Measurements from ENCODE around the gene HADH. TPM values are rescaled to one million over a fixed set of nuclear protein-coding genes. Genes with fewer than 3 reads are reported as not detected.

HADH gene
- total and polyA plus RNA-seq, 3 donors from 2014 or later = 65.6 to 73.8 (median 71.2) TPM

- TF ChIP-seq POLR2A (IDR thresholded peaks at IDR 0.05) (no peak), CTCF (IDR thresholded peaks at IDR 0.05) (no peak)
- WGBS, 2 donors = 96 to 100% methylated on average over 1 of the region's 1 CpG
- no peaks in the 10 kb centered on the region for H3K9me3 ChIP-seq
- no peak for DNase-seq
- no peak overlapping the region for H3K27ac ChIP-seq
- H3K4me3 ChIP-seq = no peak overlapping the region
- H3K36me3 ChIP-seq (ENCODE audit: low read depth, missing control alignments) = no peaks in the 10 kb centered on the region
- H3K4me1 ChIP-seq = no peaks in the 10 kb centered on the region
- intact Hi-C loops (cut with DNase I; ENCODE audit: low total_unique reads) = no loop called here
- H3K27me3 ChIP-seq = no peaks in the 10 kb centered on the region
Observed at GRCh38 chr4:108070775-108071174, 81.1 kb downstream of the HADH start.

- Histone ChIP-seq H3K27me3 (no peaks in the 10 kb centered on the region), H3K4me3 (no peak overlapping the region), H3K4me1 (no peaks in the 10 kb centered on the region), H3K36me3 (ENCODE audit: low read depth, missing control alignments) (no peaks in the 10 kb centered on the region), H3K27ac (no peak overlapping the region), H3K9me3 (no peaks in the 10 kb centered on the region)
- WGBS, 2 donors = 57 to 77% methylated on average over 4 of the region's 4 CpGs
- DNase-seq = no peak
- TF ChIP-seq POLR2A (IDR thresholded peaks at IDR 0.05) (no peak), CTCF (IDR thresholded peaks at IDR 0.05) (no peak)
- intact Hi-C loops (cut with DNase I; ENCODE audit: low total_unique reads) = no loop called here
Observed at GRCh38 chr4:108072300-108072699, 82.6 kb downstream of the HADH start.

- TF ChIP-seq CTCF (IDR thresholded peaks at IDR 0.05) (no peak), POLR2A (IDR thresholded peaks at IDR 0.05) (no peak)
- Histone ChIP-seq H3K4me1 (no peaks in the 10 kb centered on the region), H3K36me3 (ENCODE audit: low read depth, missing control alignments) (no peaks in the 10 kb centered on the region), H3K27me3 (no peaks in the 10 kb centered on the region), H3K27ac (no peak overlapping the region), H3K9me3 (no peaks in the 10 kb centered on the region), H3K4me3 (no peak overlapping the region)
- 72 to 85% methylated on average over 5 of the region's 5 CpGs for WGBS, 2 donors
- DNase-seq = no peak
- intact Hi-C loops (cut with DNase I; ENCODE audit: low total_unique reads) = no loop called here
Observed at GRCh38 chr4:108078024-108078733, 88.5 kb downstream of the HADH start.

GRCh38 chr4:108080747-108081146 lies 91.1 kb downstream of the HADH start:
- no peaks in the 10 kb centered on the region for H3K36me3 ChIP-seq (ENCODE audit: low read depth, missing control alignments)
- H3K4me3 ChIP-seq = no peak overlapping the region
- TF ChIP-seq CTCF (IDR thresholded peaks at IDR 0.05) = no peak
- no peak for TF ChIP-seq POLR2A (IDR thresholded peaks at IDR 0.05)
- no peaks in the 10 kb centered on the region for H3K4me1 ChIP-seq
- 97 to 98% methylated on average over 9 to 10 of the region's 10 CpGs for WGBS, 2 donors
- H3K9me3 ChIP-seq = no peaks in the 10 kb centered on the region
- intact Hi-C loops (cut with DNase I; ENCODE audit: low total_unique reads) = no loop called here
- no peaks in the 10 kb centered on the region for H3K27me3 ChIP-seq
- DNase-seq = no peak
- no peak overlapping the region for H3K27ac ChIP-seq

- no peaks in the 10 kb centered on the region for H3K4me1 ChIP-seq
- TF ChIP-seq POLR2A (IDR thresholded peaks at IDR 0.05) (no peak), CTCF (IDR thresholded peaks at IDR 0.05) (no peak)
- no peak for DNase-seq
- WGBS, 2 donors = 87 to 94% methylated on average over 15 to 16 of the region's 16 CpGs
- intact Hi-C loops (cut with DNase I; ENCODE audit: low total_unique reads) = no loop called here
- no peaks in the 10 kb centered on the region for H3K36me3 ChIP-seq (ENCODE audit: low read depth, missing control alignments)
- H3K9me3 ChIP-seq = no peaks in the 10 kb centered on the region
- H3K27ac ChIP-seq = no peak overlapping the region
- H3K4me3 ChIP-seq = no peak overlapping the region
- no peaks in the 10 kb centered on the region for H3K27me3 ChIP-seq
Observed at GRCh38 chr4:108081256-108081655, 91.6 kb downstream of the HADH start.

Measured in testis (tissue), 3 donors.